Neural progenitor cell (in vitro differentiated cells): ENCODE data around the gene ZNF786. TPM values are rescaled to one million over a fixed set of nuclear protein-coding genes. Genes with fewer than 3 reads are reported as not detected.

ENCODE experiments used
- DNase-seq: peaks from one replicate; pipeline ENCODE4 v3.0.0-alpha.2; 2016; ENCODE audit warnings: low spot score
- H2AFZ ChIP-seq: fragments of 200-600 bp; sonication (generic); replicated peaks from 2 replicates; pipeline ENCODE4 v1.6.1; 2016; ENCODE audit warnings: antibody characterized with exemption
- H3F3A ChIP-seq: fragments of 200-600 bp; sonication (generic); 2 replicates; pipeline ENCODE4 v1.6.1; 2016; ENCODE audit warnings: antibody characterized with exemption, low read depth
- H3K27ac ChIP-seq: fragments of 200-600 bp; sonication (generic); 2 replicates; pipeline ENCODE4 v1.5.1; 2016; ENCODE audit warnings: mild to moderate bottlenecking
- H3K27me3 ChIP-seq: fragments of 200-600 bp; sonication (generic); 2 replicates; pipeline ENCODE4 v1.6.1; 2016; ENCODE audit warnings: mild to moderate bottlenecking, moderate library complexity
- H3K36me3 ChIP-seq: fragments of 200-600 bp; sonication (generic); 2 replicates; pipeline ENCODE4 v1.5.1; 2016
- H3K4me1 ChIP-seq: fragments of 200-600 bp; sonication (generic); 2 replicates; pipeline ENCODE4 v1.6.1; 2016; ENCODE audit warnings: mixed run types
- H3K4me2 ChIP-seq: fragments of 200-600 bp; sonication (generic); 2 replicates; pipeline ENCODE4 v1.6.1; 2016
- H3K4me3 ChIP-seq: fragments of 200-600 bp; sonication (generic); 2 replicates; pipeline ENCODE4 v1.5.1; 2016
- H3K79me2 ChIP-seq: fragments of 200-600 bp; sonication (generic); 2 replicates; pipeline ENCODE4 v1.6.1; 2016; ENCODE audit warnings: low read depth
- H3K9ac ChIP-seq: fragments of 200-600 bp; sonication (generic); 2 replicates; pipeline ENCODE4 v1.6.1; 2016
- H3K9me3 ChIP-seq: fragments of 200-600 bp; sonication (generic); 2 replicates; pipeline ENCODE4 v1.5.1; 2016; ENCODE audit warnings: low read depth
- H4K20me1 ChIP-seq: fragments of 200-600 bp; sonication (generic); 2 replicates; pipeline ENCODE4 v1.6.1; 2016; ENCODE audit warnings: low read depth
- H3K27ac Mint-ChIP-seq: 3 replicates; pipeline ENCODE4 v1.8.0; 2021; ENCODE audit warnings: mixed read lengths
- H3K27me3 Mint-ChIP-seq: 2 replicates; pipeline ENCODE4 v1.8.0; 2022; ENCODE audit warnings: low read depth, mild to moderate bottlenecking, inconsistent platforms, moderate library complexity, mixed read lengths; ENCODE audit not compliant: insufficient read depth
- H3K36me3 Mint-ChIP-seq: 3 replicates; pipeline ENCODE4 v1.8.0; 2021; ENCODE audit warnings: mixed read lengths
- H3K4me1 Mint-ChIP-seq: 3 replicates; pipeline ENCODE4 v1.8.0; 2021; ENCODE audit warnings: mixed read lengths
- H3K4me3 Mint-ChIP-seq: 3 replicates; pipeline ENCODE4 v1.8.0; 2021; ENCODE audit warnings: mild to moderate bottlenecking, moderate library complexity, mixed read lengths
- H3K9me3 Mint-ChIP-seq: 3 replicates; pipeline ENCODE4 v1.8.0; 2020; ENCODE audit warnings: mixed read lengths
- CTCF ChIP-seq: fragments of 200-600 bp; sonication (generic); IDR thresholded peaks from 2 replicates; pipeline ENCODE4 v1.5.1; 2017; ENCODE audit warnings: antibody characterized with exemption, mild to moderate bottlenecking
- EZH2 ChIP-seq: fragments of 200-600 bp; sonication (generic); IDR thresholded peaks from 2 replicates; pipeline ENCODE4 v1.6.1; 2017; ENCODE audit warnings: antibody characterized with exemption, mild to moderate bottlenecking, moderate library complexity
- EZH2phosphoT487 ChIP-seq: fragments of 200-600 bp; sonication (generic); IDR thresholded peaks from 2 replicates; pipeline ENCODE4 v1.6.1; 2017; ENCODE audit warnings: antibody characterized with exemption
- total RNA-seq: library from RNA; depleted of rRNA; stranded (reverse); fragments of >200 nt; gene quantifications from 2 replicates; pipeline ENCODE4 v1.2.3, GENCODE V29; 2015; ENCODE audit warnings: low replicate concordance

Gene ZNF786
- total RNA-seq, 1 donor from 2014 or later, result 6.3 TPM

GRCh38 chr7:149028346-149029109, 62.0 kb downstream of the ZNF786 start, which contains the start of gene PDIA4:
TSS of gene PDIA4 (minus strand) at chr7:149028505. CDS start at chr7:149028408, 97 bp downstream.
- H3K27ac Mint-ChIP-seq, result peak within 1 kb of the TSS; percentile 98
- peaks cover 22% of the 10 kb centered on the region for H3K4me1 Mint-ChIP-seq
- peaks cover 45% of the 10 kb centered on the region for H3K79me2 ChIP-seq

GRCh38 chr7:149027611-149028345, 62.7 kb downstream of the ZNF786 start:
- Histone ChIP-seq H3K9ac (peak overlapping the region; percentile 75), H3K4me2 (peak overlapping the region; percentile 85), H3K4me3 (peak overlapping the region; percentile 73), H3K27me3 (peaks cover 25% of the 10 kb centered on the region), H3K79me2 (peaks cover 52% of the 10 kb centered on the region), H3K9me3 (no peaks in the 10 kb centered on the region), H2AFZ (peak overlapping the region; percentile 46), H3K27ac (peak overlapping the region; percentile 88), H3K4me1 (peaks cover 8% of the 10 kb centered on the region), H3K36me3 (no peaks in the 10 kb centered on the region), H4K20me1 (peaks cover 48% of the 10 kb centered on the region), H3F3A (peaks cover 16% of the 10 kb centered on the region)
- Mint-ChIP-seq H3K36me3 (peaks cover 8% of the 10 kb centered on the region), H3K4me3 (peak overlapping the region; percentile 98), H3K9me3 (no peaks in the 10 kb centered on the region), H3K4me1 (peaks cover 27% of the 10 kb centered on the region), H3K27ac (peak overlapping the region; percentile 98), H3K27me3 (peaks cover 2% of the 10 kb centered on the region)
- no peak for DNase-seq
- TF ChIP-seq EZH2 (no peak), EZH2phosphoT487 (no peak), CTCF (no peak)

More at GRCh38 chr7:149028346-149029109, 62.0 kb downstream of the ZNF786 start, which contains the start of gene PDIA4:
- H3K4me2 ChIP-seq, result peak within 1 kb of the TSS; percentile 85
- TF ChIP-seq CTCF (peak; percentile 37), EZH2phosphoT487 (no peak), EZH2 (no peak)
- H3K27me3 ChIP-seq, result peaks cover 25% of the 10 kb centered on the region
- no peaks in the 10 kb centered on the region for H3K9me3 ChIP-seq
- peaks cover 40% of the 10 kb centered on the region for H4K20me1 ChIP-seq
- H3F3A ChIP-seq, result peaks cover 16% of the 10 kb centered on the region
- H3K4me3 Mint-ChIP-seq, result peak within 1 kb of the TSS; percentile 98
- peak; percentile 99 for DNase-seq
- H3K27ac ChIP-seq, result peak within 1 kb of the TSS; percentile 88
- peak within 1 kb of the TSS; percentile 75 for H3K9ac ChIP-seq
- H3K27me3 Mint-ChIP-seq, result peaks cover 2% of the 10 kb centered on the region
- H3K36me3 Mint-ChIP-seq, result peaks cover 4% of the 10 kb centered on the region
- no peaks in the 10 kb centered on the region for H3K36me3 ChIP-seq
- H3K4me1 ChIP-seq, result peaks cover 8% of the 10 kb centered on the region
- H3K4me3 ChIP-seq, result peak within 1 kb of the TSS; percentile 73
- H3K9me3 Mint-ChIP-seq, result no peaks in the 10 kb centered on the region
- peak within 1 kb of the TSS; percentile 69 for H2AFZ ChIP-seq

- no peak for DNase-seq
- H4K20me1 ChIP-seq, result peaks cover 54% of the 10 kb centered on the region
- Mint-ChIP-seq H3K4me1 (peaks cover 27% of the 10 kb centered on the region), H3K27me3 (peaks cover 2% of the 10 kb centered on the region), H3K27ac (peak overlapping the region; percentile 67), H3K9me3 (no peaks in the 10 kb centered on the region), H3K36me3 (peaks cover 8% of the 10 kb centered on the region), H3K4me3 (peak overlapping the region; percentile 98)
- no peaks in the 10 kb centered on the region for H3K9me3 ChIP-seq
- peak overlapping the region; percentile 73 for H3K4me3 ChIP-seq
- peak overlapping the region; percentile 85 for H3K4me2 ChIP-seq
- peaks cover 16% of the 10 kb centered on the region for H3F3A ChIP-seq
- no peak for TF ChIP-seq EZH2phosphoT487
- no peak for TF ChIP-seq EZH2
- no peak for TF ChIP-seq CTCF
- H3K4me1 ChIP-seq, result peaks cover 8% of the 10 kb centered on the region
- H3K27me3 ChIP-seq, result peaks cover 25% of the 10 kb centered on the region
- no peak overlapping the region for H3K27ac ChIP-seq
- no peak overlapping the region for H2AFZ ChIP-seq
- H3K79me2 ChIP-seq, result peaks cover 59% of the 10 kb centered on the region
- no peaks in the 10 kb centered on the region for H3K36me3 ChIP-seq
- peak overlapping the region; percentile 75 for H3K9ac ChIP-seq
Measured at GRCh38 chr7:149027055-149027454, 63.5 kb downstream of the ZNF786 start.
